Glomerular visceral epithelial cell (primary cell): Measurements from ENCODE around the gene FGD5.
A peak's percentile ranks its signal among the peaks of the same experiment; 100 is the strongest.
"Not testable (repeated sequence)": the region's sequence is repeated elsewhere in the genome, so short reads cannot be mapped to it uniquely, and the experiment has no call there.

Experiments used
- DNase-seq: peaks from one replicate; pipeline ENCODE4 v3.0.0-alpha.2; 2016; ENCODE audit errors: extremely low spot score

The FGD5 gene

GRCh38 chr3:14804835-14805780, 13.7 kb upstream of the FGD5 start:
- peak; percentile 52 for DNase-seq

GRCh38 chr3:14805961-14806537, 12.7 kb upstream of the FGD5 start:
- no peak for DNase-seq

GRCh38 chr3:14806641-14807263, 12.0 kb upstream of the FGD5 start:
- peak; percentile 57 for DNase-seq

- no peak for DNase-seq
Observed at GRCh38 chr3:14808025-14808424, 10.7 kb upstream of the FGD5 start.

GRCh38 chr3:14808502-14809266, 10.1 kb upstream of the FGD5 start:
- no peak for DNase-seq

GRCh38 chr3:14809611-14810010, 9.2 kb upstream of the FGD5 start:
- not testable (repeated sequence) for DNase-seq

GRCh38 chr3:14810070-14810791, 8.5 kb upstream of the FGD5 start:
- DNase-seq, result no peak

- DNase-seq, result no peak
Observed at GRCh38 chr3:14810801-14811661, 7.7 kb upstream of the FGD5 start.

- no peak for DNase-seq
Observed at GRCh38 chr3:14811684-14812083, 7.1 kb upstream of the FGD5 start.

GRCh38 chr3:14812196-14812790, 6.5 kb upstream of the FGD5 start:
- DNase-seq, result no peak

GRCh38 chr3:14814411-14814871, 4.3 kb upstream of the FGD5 start:
- no peak for DNase-seq

- no peak for DNase-seq
Observed at GRCh38 chr3:14816359-14816758, 2.4 kb upstream of the FGD5 start.

- DNase-seq, result no peak
Observed at GRCh38 chr3:14819671-14820070, 909 bp downstream of the FGD5 start.

- DNase-seq, result no peak
Observed at GRCh38 chr3:14820156-14820555, 1.4 kb downstream of the FGD5 start.

- DNase-seq, result no peak
Observed at GRCh38 chr3:14821151-14821550, 2.4 kb downstream of the FGD5 start.

- DNase-seq, result no peak
Observed at GRCh38 chr3:14822134-14822533, 3.4 kb downstream of the FGD5 start.

GRCh38 chr3:14822670-14823390, 4.1 kb downstream of the FGD5 start:
- DNase-seq, result no peak

- no peak for DNase-seq
Observed at GRCh38 chr3:14823393-14823792, 4.6 kb downstream of the FGD5 start.
